GM12892 (cell line): ENCODE measurements around the gene FAM114A1.

Experiments
- POLR2A ChIP-seq: IDR thresholded peaks from 2 replicates; pipeline ENCODE4 v1.6.1; 2011; ENCODE audit warnings: low read depth, low read length, control low read depth
- POLR2AphosphoS5 ChIP-seq: IDR thresholded peaks from 2 replicates; pipeline ENCODE4 v1.6.1; 2011; ENCODE audit warnings: low read depth, low read length, control low read depth
- TAF1 ChIP-seq: IDR thresholded peaks from 2 replicates; pipeline ENCODE4 v1.6.1; 2011; ENCODE audit warnings: low read depth, mild to moderate bottlenecking, control low read depth, low read length, borderline replicate concordance

DNA sequence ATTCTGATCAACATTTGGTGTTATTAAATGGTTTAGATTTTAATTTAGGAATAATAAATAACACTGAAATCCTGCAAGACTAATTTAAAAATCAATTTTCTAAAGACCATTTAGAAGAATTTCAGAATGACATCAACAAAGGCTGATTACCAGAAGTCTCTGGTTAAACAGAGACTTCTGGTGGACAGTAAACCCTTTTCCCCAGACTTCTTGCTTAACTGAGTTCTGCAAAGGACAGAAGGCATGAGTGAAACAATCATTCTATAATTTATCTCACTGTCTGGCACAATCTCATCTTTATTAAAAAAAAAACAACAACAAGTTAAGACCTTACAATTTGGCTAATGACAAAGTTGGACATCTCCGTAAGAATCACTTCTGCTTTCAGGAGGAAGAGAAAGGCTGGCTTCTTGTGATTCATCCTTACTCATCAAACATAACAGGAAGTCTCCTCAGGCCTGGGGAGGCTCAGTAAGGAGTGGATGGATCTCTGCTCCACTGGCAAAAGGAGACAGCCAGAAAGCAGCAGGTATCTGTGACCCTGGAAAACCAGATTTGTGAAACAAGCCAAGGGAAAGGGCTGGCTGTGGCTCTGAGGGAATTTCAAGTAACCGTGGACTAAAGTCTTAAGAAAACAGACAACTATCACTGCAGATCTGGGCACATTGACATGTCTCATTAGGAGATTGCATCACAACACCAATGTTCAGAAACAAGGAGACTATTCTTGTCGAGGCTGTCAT lies 10.1 kb upstream of the FAM114A1 start:
- TF ChIP-seq POLR2A: peak; percentile 48; the same call in 1 of the 2 replicates
- no peak for TF ChIP-seq POLR2AphosphoS5
- TF ChIP-seq TAF1: no peak
